OCI-LY7 (cell line): Measurements from ENCODE around the gene ECM2. TPM values are rescaled to one million over a fixed set of nuclear protein-coding genes. Genes with fewer than 3 reads are reported as not detected.

Source experiments
- BruUV-seq: library from RNA; stranded (reverse); fragments of 400-500 nt; replicated peaks from 2 replicates; lab custom pipeline; 2021; lab: Mats Ljungman, UMichigan
- CTCF ChIA-PET: fragments of 300-600 bp; sonication (Branson Sonifier 250); formaldehyde crosslinking; loops from one replicate; lab custom pipeline; 2022; ENCODE audit warnings: antibody characterized with exemption; ENCODE audit not compliant: unreplicated experiment; lab: Charles Lee
- POLR2A ChIA-PET: fragments of 300-600 bp; sonication (Branson Sonifier 250); formaldehyde crosslinking; loops from one replicate; lab custom pipeline; 2022; ENCODE audit warnings: antibody characterized with exemption; lab: Charles Lee
- DNase-seq: peaks from one replicate; pipeline ENCODE4 v3.0.0-alpha.2; 2015; ENCODE audit warnings: low spot score
- H2AFZ ChIP-seq: fragments of 200-600 bp; sonication (generic), shearing (Covaris generic); 2 replicates; pipeline ENCODE4 v1.6.1; 2014; ENCODE audit warnings: mild to moderate bottlenecking, antibody characterized with exemption, low read length, moderate library complexity
- H3K27ac ChIP-seq: fragments of 200-600 bp; sonication (generic); 2 replicates; pipeline ENCODE4 v1.5.1; 2014; ENCODE audit warnings: mixed run types, low read depth, mild to moderate bottlenecking, moderate library complexity, low read length, inconsistent platforms; ENCODE audit not compliant: poor library complexity, severe bottlenecking
- H3K36me3 ChIP-seq: fragments of 200-600 bp; sonication (generic); 2 replicates; pipeline ENCODE4 v1.6.1; 2014; ENCODE audit warnings: mild to moderate bottlenecking, antibody characterized with exemption, low read length, moderate library complexity, mixed read lengths; ENCODE audit not compliant: insufficient read depth
- H3K4me1 ChIP-seq: fragments of 200-600 bp; sonication (generic); 2 replicates; pipeline ENCODE4 v1.5.1; 2014; ENCODE audit warnings: mild to moderate bottlenecking, low read length; ENCODE audit not compliant: insufficient read depth, poor library complexity, severe bottlenecking
- H3K4me2 ChIP-seq: fragments of 200-600 bp; sonication (generic); 2 replicates; pipeline ENCODE4 v1.6.1; 2014; ENCODE audit warnings: mild to moderate bottlenecking, low read length
- H3K4me3 ChIP-seq: fragments of 200-600 bp; sonication (generic); 2 replicates; pipeline ENCODE4 v1.5.1; 2014; ENCODE audit warnings: mild to moderate bottlenecking, low read depth, low read length; ENCODE audit not compliant: poor library complexity, severe bottlenecking
- H3K79me2 ChIP-seq: fragments of 200-600 bp; sonication (generic); 2 replicates; pipeline ENCODE4 v1.6.1; 2016; ENCODE audit warnings: low read depth, mild to moderate bottlenecking, low read length, moderate library complexity, mixed read lengths; ENCODE audit not compliant: insufficient read depth
- H3K9me2 ChIP-seq: fragments of 200-600 bp; sonication (generic); 2 replicates; pipeline ENCODE4 v1.6.1; 2016; ENCODE audit warnings: mild to moderate bottlenecking, low read length, mixed read lengths; ENCODE audit not compliant: insufficient read depth
- H3K9me3 ChIP-seq: fragments of 200-600 bp; sonication (generic); 2 replicates; pipeline ENCODE4 v1.6.1; 2014; ENCODE audit warnings: mild to moderate bottlenecking, mixed run types, low read length, mixed read lengths
- H4K20me1 ChIP-seq: fragments of 200-600 bp; sonication (generic); 2 replicates; pipeline ENCODE4 v1.6.1; 2014; ENCODE audit warnings: mild to moderate bottlenecking, antibody characterized with exemption, low read length, moderate library complexity, mixed read lengths; ENCODE audit not compliant: insufficient read depth
- CTCF ChIP-seq: fragments of 200-600 bp; sonication (generic); conservative IDR thresholded peaks from 2 replicates; pipeline ENCODE4 v1.5.1; 2014; ENCODE audit warnings: mild to moderate bottlenecking, antibody characterized with exemption, low read length, moderate library complexity, mixed read lengths
- EZH2phosphoT487 ChIP-seq: fragments of 200-600 bp; sonication (generic); IDR thresholded peaks from 2 replicates; pipeline ENCODE4 v1.6.1; 2018; ENCODE audit warnings: low read depth, borderline replicate concordance, mild to moderate bottlenecking, mixed run types, antibody characterized with exemption, low read length, moderate library complexity, mixed read lengths
- intact Hi-C: fragments of 100-400 bp; cut with micrococcal nuclease; formaldehyde crosslinking; loops from one replicate; pipeline ENCODE4 v1.10.0; 2022; ENCODE audit not compliant: unreplicated experiment
- microRNA-seq: library from miRNA; unstranded; fragments of <30 nt; microRNA quantifications from one replicate; pipeline ENCODE4 v1.2.0, GENCODE V29; 2022; ENCODE audit warnings: borderline replicate concordance
- small RNA-seq: library from RNA; depleted of rRNA; stranded (forward); fragments of <200 nt; gene quantifications from one replicate; pipeline ENCODE3, GENCODE V24; 2014
- total RNA-seq, 2 experiments: library from RNA; depleted of rRNA in 1 of 2; stranded (reverse); fragments of >200 nt in 1 of 2; shearing (Covaris generic) in 1 of 2; gene quantifications; 2 replicates each; pipeline ENCODE4 v1.2.3, GENCODE V29; 2014 to 2022

The ECM2 gene
- total RNA-seq, 2 experiments from 2014 or later = not detected

- no peaks in the 10 kb centered on the region for H4K20me1 ChIP-seq
- no peak for TF ChIP-seq EZH2phosphoT487
- TF ChIP-seq CTCF = no peak
- ChIA-PET POLR2A (interaction anchor here (0.7 to 1.1 kb wide), 4 partner anchors 9 to 148 kb away, joined by 3 to 4 read pairs (median 4); no protein-coding TSS in a partner anchor), CTCF (no interaction called here)
- no peak overlapping the region for H2AFZ ChIP-seq
- no peak overlapping the region for H3K4me3 ChIP-seq
- no peak overlapping the region for H3K27ac ChIP-seq
- H3K9me3 ChIP-seq = no peaks in the 10 kb centered on the region
- BruUV-seq = no TSS peak
- no peaks in the 10 kb centered on the region for H3K36me3 ChIP-seq
- H3K79me2 ChIP-seq = no peaks in the 10 kb centered on the region
- no peak overlapping the region for H3K4me2 ChIP-seq
- no peaks in the 10 kb centered on the region for H3K9me2 ChIP-seq
- no peak for DNase-seq
- intact Hi-C loops = no loop called here
- H3K4me1 ChIP-seq = no peaks in the 10 kb centered on the region
Observed at GRCh38 chr9:92446536-92446935, 89.3 kb downstream of the ECM2 start.

Small RNA genes lying within 50 kb of the gene (microRNA-seq; reads per million reads assigned to microRNA genes)
- gene MIR4670 = not detected

Small RNA genes lying within 50 kb of the gene (small RNA-seq; reads per million reads assigned to genes)
- gene AL157827.1 (not detected), gene MIR4670 (not detected)

Other genes starting within 250 kb of the ECM2 start
- 352 and 392 TPM in 2 replicates for gene IARS1, start 242.3 kb downstream of the ECM2 start, total RNA-seq (2014; rRNA removed; shearing (Covaris generic))
- 330 and 336 TPM in 2 replicates for gene IARS1, start 242.3 kb downstream of the ECM2 start, total RNA-seq (2022)
- 29.3 and 30.1 TPM in 2 replicates for gene NOL8, start 210.6 kb downstream of the ECM2 start, total RNA-seq (2014; rRNA removed; shearing (Covaris generic))
- gene NOL8, start 210.6 kb downstream of the ECM2 start, total RNA-seq (2022) = 61.2 and 63.6 TPM in 2 replicates
- gene CENPP, start 210.0 kb downstream of the ECM2 start, total RNA-seq (2014; rRNA removed; shearing (Covaris generic)) = 30.9 and 42.0 TPM in 2 replicates
- gene CENPP, start 210.0 kb downstream of the ECM2 start, total RNA-seq (2022) = 25.4 and 30.4 TPM in 2 replicates
- not detected in 2 replicates for gene OGN, start 131.4 kb downstream of the ECM2 start, total RNA-seq (2014; rRNA removed; shearing (Covaris generic))
- not detected in 2 replicates for gene OGN, start 131.4 kb downstream of the ECM2 start, total RNA-seq (2022)
- gene OMD, start 111.5 kb downstream of the ECM2 start, total RNA-seq (2014; rRNA removed; shearing (Covaris generic)) = not detected in 2 replicates
- not detected in 2 replicates for gene OMD, start 111.5 kb downstream of the ECM2 start, total RNA-seq (2022)
- gene ASPN, start 53.5 kb downstream of the ECM2 start, total RNA-seq (2014; rRNA removed; shearing (Covaris generic)) = not detected in 2 replicates
- not detected in 2 replicates for gene ASPN, start 53.5 kb downstream of the ECM2 start, total RNA-seq (2022)
- 12.6 and 12.7 TPM in 2 replicates for gene IPPK, start 134.1 kb upstream of the ECM2 start, total RNA-seq (2014; rRNA removed; shearing (Covaris generic))
- gene IPPK, start 134.1 kb upstream of the ECM2 start, total RNA-seq (2022) = 10.3 and 12.0 TPM in 2 replicates
- 71.0 and 71.7 TPM in 2 replicates for gene BICD2, start 228.8 kb upstream of the ECM2 start, total RNA-seq (2014; rRNA removed; shearing (Covaris generic))
- 46.5 and 53.9 TPM in 2 replicates for gene BICD2, start 228.8 kb upstream of the ECM2 start, total RNA-seq (2022)